AG04449 (cell line): Measurements from ENCODE around the gene MAN2C1.
A peak's percentile ranks its signal among the peaks of the same experiment; 100 is the strongest.
"Not testable (repeated sequence)": the region's sequence is repeated elsewhere in the genome, so short reads cannot be mapped to it uniquely, and the experiment has no call there.

Source experiments
- CTCF ChIA-PET: fragments of 350-600 bp; formaldehyde crosslinking; extraction: SDS; loops from one replicate; lab custom pipeline; 2021; ENCODE audit warnings: antibody characterized with exemption; lab: Yijun Ruan, JAX
- POLR2A ChIA-PET: fragments of 400-600, 350-600 bp; formaldehyde crosslinking; extraction: SDS; loops from one replicate; lab custom pipeline; 2020; ENCODE audit warnings: antibody characterized with exemption, inconsistent platforms; lab: Yijun Ruan, JAX
- DNase-seq: peaks from one replicate; pipeline ENCODE4 v3.0.0-alpha.2; 2010; ENCODE audit warnings: low read depth, low spot score
- H3K4me3 ChIP-seq: 2 replicates; pipeline ENCODE4 v1.5.1; 2011; ENCODE audit warnings: low read depth, mild to moderate bottlenecking, control low read depth, low read length
- CTCF ChIP-seq: IDR thresholded peaks from one replicate; pipeline ENCODE4 v1.5.1; 2011; ENCODE audit warnings: mild to moderate bottlenecking, moderate library complexity, low read length, control low read depth, inconsistent platforms; ENCODE audit not compliant: insufficient read depth; ENCODE audit errors: missing control alignments

The MAN2C1 gene

GRCh38 chr15:75353604-75354003 lies 14.8 kb downstream of the MAN2C1 start:
- no peak overlapping the region for H3K4me3 ChIP-seq
- CTCF ChIA-PET: interaction anchor here (6.8 kb wide), 1 partner anchor 14 kb away, joined by 50 read pairs; the partner anchor contains the start of gene MAN2C1
- DNase-seq: no peak
- no peak for TF ChIP-seq CTCF
- POLR2A ChIA-PET: no interaction called here

- DNase-seq: no peak
- H3K4me3 ChIP-seq: no peak overlapping the region
- TF ChIP-seq CTCF: no peak
- ChIA-PET POLR2A (no interaction called here), CTCF (interaction anchor here (6.8 kb wide), 1 partner anchor 15 kb away, joined by 50 read pairs; the partner anchor contains the start of gene MAN2C1)
Measured at GRCh38 chr15:75352186-75353080, 16.0 kb downstream of the MAN2C1 start.

- no peak for DNase-seq
- no peak for TF ChIP-seq CTCF
- no peak overlapping the region for H3K4me3 ChIP-seq
- CTCF ChIA-PET: interaction anchor here (2.0 to 6.8 kb wide), 2 partner anchors 17 kb away, joined by 6 to 50 read pairs; partner anchors contain the start of gene MAN2C1
- POLR2A ChIA-PET: no interaction called here
Measured at GRCh38 chr15:75350601-75351361, 17.6 kb downstream of the MAN2C1 start.

- CTCF ChIA-PET: interaction anchor here (2.0 kb wide), 1 partner anchor 18 kb away, joined by 6 read pairs; no protein-coding TSS in a partner anchor
- no peak for DNase-seq
- no peak for TF ChIP-seq CTCF
- POLR2A ChIA-PET: no interaction called here
- H3K4me3 ChIP-seq: no peak overlapping the region
Measured at GRCh38 chr15:75349851-75350588, 18.4 kb downstream of the MAN2C1 start.

- H3K4me3 ChIP-seq, DNase-seq, POLR2A ChIA-PET: not testable (repeated sequence)
- CTCF ChIA-PET: interaction anchor here (2.0 kb wide), 1 partner anchor 18 kb away, joined by 6 read pairs; no protein-coding TSS in a partner anchor
Measured at GRCh38 chr15:75349351-75349669, 19.1 kb downstream of the MAN2C1 start.

- CTCF ChIA-PET: interaction anchor here (1.1 to 2.0 kb wide), 3 partner anchors 18 to 454 kb away, joined by 3 to 6 read pairs (median 5); no protein-coding TSS in a partner anchor
- no peak for DNase-seq
- peak overlapping the region; percentile 63 for H3K4me3 ChIP-seq
- POLR2A ChIA-PET: no interaction called here
- TF ChIP-seq CTCF: no peak
Measured at GRCh38 chr15:75348562-75349350, 19.7 kb downstream of the MAN2C1 start.
